GM12891 (cell line): ENCODE data around the gene S100A4.

ENCODE experiments used
- DNase-seq: peaks from one replicate; pipeline ENCODE4 v3.0.0; 2011; ENCODE audit warnings: low spot score; ENCODE audit not compliant: insufficient read length
- FAIRE-seq: peaks from 2 replicates; lab custom pipeline; 2011; peaks lifted over from hg19 to GRCh38; lab: Jason Lieb, UNC
- PAX5 ChIP-seq: IDR thresholded peaks from 2 replicates; pipeline ENCODE4 v1.6.1; 2011; ENCODE audit warnings: low read length, moderate library complexity, mild to moderate bottlenecking; ENCODE audit not compliant: insufficient read depth, severe bottlenecking
- POLR2A ChIP-seq: IDR thresholded peaks from 2 replicates; pipeline ENCODE4 v1.6.1; 2011; ENCODE audit warnings: low read depth, low read length, control low read depth
- POLR2AphosphoS5 ChIP-seq: IDR thresholded peaks from 2 replicates; pipeline ENCODE4 v1.6.1; 2011; ENCODE audit warnings: low read depth, low read length, control low read depth
- POU2F2 ChIP-seq: IDR thresholded peaks from 2 replicates; pipeline ENCODE4 v1.6.1; 2011; ENCODE audit warnings: low read depth, mild to moderate bottlenecking, control low read depth, low read length, moderate library complexity
- SPI1 ChIP-seq: IDR thresholded peaks from 2 replicates; pipeline ENCODE4 v1.6.1; 2011; ENCODE audit warnings: low read depth, low read length, control low read depth
- TAF1 ChIP-seq: IDR thresholded peaks from 2 replicates; pipeline ENCODE4 v1.6.1; 2011; ENCODE audit warnings: low read depth, low read length, control low read depth

S100A4 gene

DNA sequence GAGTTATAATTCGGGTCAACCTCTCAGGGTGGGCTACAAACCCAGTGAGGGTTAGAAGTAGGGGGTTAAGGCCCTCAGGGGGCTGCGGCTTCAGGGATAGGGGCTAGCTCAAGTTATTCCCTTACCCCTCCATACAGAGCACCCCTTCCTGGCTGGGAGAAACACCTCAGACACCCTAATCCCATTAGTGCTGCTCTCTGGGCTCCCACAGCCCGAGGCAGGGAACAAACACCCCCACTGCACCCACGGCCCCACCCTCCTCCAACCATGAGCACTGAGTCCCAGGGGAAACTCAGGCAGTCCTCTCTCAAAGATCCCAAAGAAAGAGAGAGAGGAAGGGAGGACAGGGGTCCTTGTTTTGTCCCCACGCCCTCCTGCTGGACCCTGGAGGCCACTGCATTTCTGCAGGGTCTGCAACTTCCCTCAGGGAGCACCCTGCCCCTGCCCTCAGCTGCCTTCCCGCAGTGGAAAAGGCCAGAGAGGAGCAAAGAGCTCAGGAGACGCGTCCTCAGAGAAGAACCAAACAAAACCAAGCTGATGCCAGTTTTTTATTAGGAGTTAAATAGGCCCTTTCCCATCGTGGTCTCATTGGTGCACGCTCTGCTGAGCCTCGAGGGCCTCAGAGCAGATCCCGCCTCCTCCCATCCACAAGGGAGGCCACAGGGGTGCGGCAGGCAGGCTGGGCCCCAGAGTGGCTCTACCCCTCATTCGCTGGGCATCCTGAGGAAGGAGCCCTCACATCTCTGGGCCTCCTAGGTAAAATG, 1.4 kb upstream of the S100A4 start:
- no peak for FAIRE-seq
- no peak for DNase-seq
- no peak for TF ChIP-seq TAF1
- TF ChIP-seq POLR2A: no peak
- no peak for TF ChIP-seq PAX5
- no peak for TF ChIP-seq POLR2AphosphoS5
- TF ChIP-seq POU2F2: no peak
- TF ChIP-seq SPI1: no peak

DNA sequence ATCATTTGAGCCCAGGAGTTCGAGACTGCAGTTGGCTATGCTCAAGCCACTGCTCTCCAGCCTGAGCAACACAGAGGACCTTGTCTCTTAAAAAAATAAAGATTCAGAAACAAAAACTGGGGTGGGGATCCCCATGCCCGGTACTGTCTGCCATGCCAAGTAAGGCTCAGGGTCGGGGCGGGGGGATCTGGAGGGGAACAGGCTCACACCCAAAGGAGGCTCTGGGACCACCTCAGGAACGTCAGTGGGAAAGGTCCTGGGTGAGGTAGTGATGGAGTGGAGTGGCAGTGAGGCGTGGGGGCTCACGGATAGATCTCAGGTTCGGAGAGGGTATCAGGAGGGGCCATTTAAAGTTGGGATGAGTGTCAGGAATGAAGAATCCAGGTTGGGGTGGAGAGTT, 765 bp upstream of the S100A4 start:
- no peak for DNase-seq
- no peak for TF ChIP-seq POLR2AphosphoS5
- no peak for TF ChIP-seq SPI1
- TF ChIP-seq PAX5: no peak
- TF ChIP-seq TAF1: no peak
- no peak for TF ChIP-seq POU2F2
- TF ChIP-seq POLR2A: no peak
- FAIRE-seq: no peak

- FAIRE-seq: no peak
- no peak for DNase-seq
- TF ChIP-seq POLR2A (no peak), SPI1 (no peak), PAX5 (no peak), POU2F2 (no peak), POLR2AphosphoS5 (no peak), TAF1 (no peak)
Observed at GRCh38 chr1:153544453-153545066, 1.0 kb downstream of the S100A4 start.

- DNase-seq (no peak), FAIRE-seq (no peak)
- TF ChIP-seq TAF1: no peak
Observed at GRCh38 chr1:153543736-153544135, 1.9 kb downstream of the S100A4 start.

- FAIRE-seq (no peak), DNase-seq (no peak)
- TF ChIP-seq POLR2A (no peak), PAX5 (no peak), TAF1 (no peak), POLR2AphosphoS5 (no peak), POU2F2 (no peak), SPI1 (no peak)
Observed at GRCh38 chr1:153542956-153543711, 2.5 kb downstream of the S100A4 start.

GRCh38 chr1:153541641-153542590, 3.7 kb downstream of the S100A4 start:
- TF ChIP-seq POLR2AphosphoS5 (no peak), POLR2A (no peak)
- DNase-seq (no peak), FAIRE-seq (no peak)

DNA sequence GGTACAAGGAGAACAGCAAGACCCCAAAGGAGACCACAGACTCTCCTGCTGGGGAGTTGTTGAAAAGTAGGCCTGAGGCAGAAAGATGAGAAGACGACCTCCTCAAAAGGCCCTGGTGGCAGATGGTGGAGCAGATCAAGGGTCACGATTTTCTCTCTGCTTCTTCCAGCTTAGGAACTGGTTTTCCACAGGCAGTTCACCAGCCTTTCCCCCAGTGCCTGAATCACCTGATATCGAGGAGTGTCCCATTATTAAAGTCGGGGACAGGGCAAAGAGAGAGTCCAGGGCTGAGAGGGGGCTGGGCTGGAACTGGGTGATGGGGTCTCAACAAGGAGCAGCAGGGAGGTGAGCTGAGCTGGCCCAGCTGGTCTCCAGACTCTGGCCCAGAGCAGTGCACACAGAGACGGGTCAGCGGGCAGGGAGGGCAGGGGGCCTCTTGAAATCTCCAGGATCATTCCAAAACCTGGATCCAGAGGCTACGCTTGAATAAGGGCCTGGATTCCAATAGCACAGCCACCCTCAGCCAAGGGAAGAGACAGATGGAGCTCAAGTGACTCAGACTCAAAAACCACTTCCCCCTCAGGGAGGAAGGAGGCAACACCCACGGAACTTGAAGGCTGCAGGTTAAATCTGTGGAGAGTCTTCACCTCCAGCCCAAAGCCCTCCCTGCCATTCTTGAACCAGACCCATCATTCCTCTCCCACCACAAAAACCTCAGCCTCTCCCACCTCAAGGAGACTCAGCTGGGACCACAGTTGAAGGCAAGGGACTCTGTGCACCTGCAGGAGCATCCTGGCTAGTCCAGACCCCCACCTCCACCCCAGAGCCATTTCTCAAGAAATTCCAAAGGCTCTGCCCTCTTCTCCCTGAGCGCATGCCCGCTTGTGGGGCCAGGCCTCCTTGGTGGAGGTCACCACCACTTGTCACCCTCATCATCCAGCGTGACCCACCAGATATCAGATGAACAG, 4.9 kb downstream of the S100A4 start, which contains the start of gene S100A5:
S100A5 (minus strand) TSS at position 541 of the 968 bp plus-strand sequence. CDS start 743 bp downstream, outside the sequence.
- TF ChIP-seq SPI1: peak; percentile 83
- no peak for TF ChIP-seq PAX5
- FAIRE-seq (no peak), DNase-seq (no peak)

- no peak for FAIRE-seq
- no peak for DNase-seq
- TF ChIP-seq POU2F2 (no peak), POLR2AphosphoS5 (no peak), POLR2A (no peak), PAX5 (no peak), TAF1 (no peak), SPI1 (no peak)
Observed at GRCh38 chr1:153539395-153540093, 6.1 kb downstream of the S100A4 start.
